GM23338 (cell line): ENCODE measurements around the gene C4orf54. TPM values are rescaled to one million over a fixed set of nuclear protein-coding genes. Genes with fewer than 3 reads are reported as not detected.

Experiments used
- ATAC-seq: fragments of 200-7000 bp; cut with Tn5 transposase; 3 replicates; pipeline ENCODE4 v1.9.1; 2020
- DNase-seq: peaks from one replicate; pipeline ENCODE4 v3.0.0-alpha.2; 2015; ENCODE audit warnings: low spot score
- H2AFZ ChIP-seq: fragments of 200-600 bp; sonication (generic); 2 replicates; pipeline ENCODE4 v1.8.0; 2016; ENCODE audit warnings: antibody characterized with exemption, mild to moderate bottlenecking, moderate library complexity
- H3F3A ChIP-seq: fragments of 200-600 bp; sonication (generic); replicated peaks from 2 replicates; pipeline ENCODE4 v1.8.0; 2017; ENCODE audit warnings: antibody characterized with exemption, mixed run types, low read depth
- H3K27ac ChIP-seq: fragments of 200-600 bp; sonication (generic); 2 replicates; pipeline ENCODE4 v1.6.1; 2016; ENCODE audit warnings: low read depth
- H3K27me3 ChIP-seq: fragments of 200-600 bp; sonication (generic); 2 replicates; pipeline ENCODE4 v1.8.0; 2016; ENCODE audit warnings: mild to moderate bottlenecking, mixed run types, moderate library complexity; ENCODE audit not compliant: insufficient read depth
- H3K36me3 ChIP-seq: fragments of 200-600 bp; sonication (generic); 2 replicates; pipeline ENCODE4 v1.8.0; 2016; ENCODE audit warnings: mild to moderate bottlenecking; ENCODE audit not compliant: insufficient read depth
- H3K4me1 ChIP-seq: fragments of 200-600 bp; sonication (generic); 2 replicates; pipeline ENCODE4 v1.8.0; 2016; ENCODE audit warnings: mild to moderate bottlenecking, moderate library complexity; ENCODE audit not compliant: insufficient read depth
- H3K4me2 ChIP-seq: fragments of 200-600 bp; sonication (generic); 2 replicates; pipeline ENCODE4 v1.7.1; 2017; ENCODE audit warnings: mixed run types
- H3K4me3 ChIP-seq: fragments of 200-600 bp; sonication (generic); 2 replicates; pipeline ENCODE4 v1.6.1; 2016; ENCODE audit warnings: mixed run types
- H3K79me2 ChIP-seq: fragments of 200-600 bp; sonication (generic); replicated peaks from 2 replicates; pipeline ENCODE4 v1.8.0; 2017; ENCODE audit warnings: mild to moderate bottlenecking; ENCODE audit not compliant: insufficient read depth
- H3K9me2 ChIP-seq: fragments of 200-600 bp; sonication (generic); 2 replicates; pipeline ENCODE4 v1.8.0; 2017; ENCODE audit not compliant: insufficient read depth
- H4K20me1 ChIP-seq: fragments of 200-600 bp; sonication (generic); replicated peaks from 2 replicates; pipeline ENCODE4 v1.8.0; 2017; ENCODE audit warnings: mild to moderate bottlenecking; ENCODE audit not compliant: insufficient read depth
- H3K27ac Mint-ChIP-seq: 2 replicates; pipeline ENCODE4 v1.8.0; 2020; ENCODE audit warnings: inconsistent platforms, mild to moderate bottlenecking, moderate library complexity, mixed read lengths
- H3K27me3 Mint-ChIP-seq: 3 replicates; pipeline ENCODE4 v1.8.0; 2022; ENCODE audit warnings: low read depth, mild to moderate bottlenecking, moderate library complexity, mixed read lengths, inconsistent platforms; ENCODE audit not compliant: insufficient read depth, poor library complexity
- H3K36me3 Mint-ChIP-seq: 3 replicates; pipeline ENCODE4 v1.8.0; 2021; ENCODE audit warnings: low read depth, mild to moderate bottlenecking, inconsistent platforms, moderate library complexity, mixed read lengths
- H3K4me1 Mint-ChIP-seq: 3 replicates; pipeline ENCODE4 v1.8.0; 2020; ENCODE audit warnings: mild to moderate bottlenecking, inconsistent platforms, mixed read lengths
- H3K4me3 Mint-ChIP-seq: 3 replicates; pipeline ENCODE4 v1.8.0; 2021; ENCODE audit warnings: moderate library complexity, mild to moderate bottlenecking, inconsistent platforms, mixed read lengths
- H3K9me3 Mint-ChIP-seq: 3 replicates; pipeline ENCODE4 v1.8.0; 2020; ENCODE audit warnings: moderate library complexity, mild to moderate bottlenecking, inconsistent platforms, mixed read lengths
- CREB1 ChIP-seq: fragments of 250-450 bp; sonication (Bioruptor Pico); IDR thresholded peaks from 2 replicates; pipeline ENCODE4 v1.5.0; 2020; ENCODE audit warnings: low read depth, mild to moderate bottlenecking, moderate library complexity
- CTCF ChIP-seq, 2 experiments: fragments of 200-600 bp in 1 of 2; sonication (generic) in 1 of 2; conservative IDR thresholded peaks; 2 replicates each; pipeline versions ENCODE4 v1.5.1 to v1.6.1; 2016 to 2017; ENCODE audit warnings: antibody characterized with exemption in 2 of 2, low read depth in 2 of 2, mild to moderate bottlenecking in 2 of 2, moderate library complexity in 1 of 2
- EZH2phosphoT487 ChIP-seq: fragments of 200-600 bp; sonication (generic); IDR thresholded peaks from one replicate; pipeline ENCODE4 v1.8.1; 2018; ENCODE audit warnings: antibody characterized with exemption; ENCODE audit not compliant: unreplicated experiment
- JUNB ChIP-seq: IDR thresholded peaks from one replicate; pipeline ENCODE4 v1.6.1; 2016; ENCODE audit warnings: antibody characterized with exemption; ENCODE audit not compliant: unreplicated experiment
- NANOG ChIP-seq: IDR thresholded peaks from 2 replicates; pipeline ENCODE4 v1.6.1; 2016; ENCODE audit warnings: antibody characterized with exemption, borderline replicate concordance
- POLR2AphosphoS5 ChIP-seq: IDR thresholded peaks from 2 replicates; pipeline ENCODE4 v1.6.1; 2016; ENCODE audit warnings: antibody characterized with exemption, low read depth
- STAT1 ChIP-seq: IDR thresholded peaks from one replicate; pipeline ENCODE4 v1.6.1; 2016; ENCODE audit warnings: antibody characterized with exemption; ENCODE audit not compliant: unreplicated experiment
- ZNF114 ChIP-seq: fragments of 250-450 bp; sonication (Bioruptor Pico); IDR thresholded peaks from 2 replicates; pipeline ENCODE4 v1.5.0; 2020; ENCODE audit warnings: mild to moderate bottlenecking, moderate library complexity
- ZNF331 ChIP-seq: fragments of 250-450 bp; sonication (Bioruptor Pico); IDR thresholded peaks from 2 replicates; pipeline ENCODE4 v1.5.0; 2020; ENCODE audit warnings: low read depth, mild to moderate bottlenecking, moderate library complexity
- polyA plus RNA-seq: library from polyadenylated mRNA; unstranded; fragments of >200 nt; fragmentation: Nextera tagmentation; extraction: Ambion mirVana; gene quantifications from 2 replicates; pipeline ENCODE4 v1.2.1, GENCODE V29; 2016
- total RNA-seq: library from RNA; depleted of rRNA; stranded (reverse); fragments of >200 nt; shearing (Covaris generic); gene quantifications from 2 replicates; pipeline ENCODE4 v1.2.3, GENCODE V29; 2014
- TF ChIP-seq, protein P1 (sequence below): IDR thresholded peaks from 2 replicates; pipeline ENCODE4 v1.6.1; 2016; ENCODE audit warnings: antibody characterized with exemption
- TF ChIP-seq, protein P2 (sequence below): fragments of 250-450 bp; sonication (Bioruptor Pico); IDR thresholded peaks from 2 replicates; pipeline ENCODE4 v1.5.0; 2020; ENCODE audit warnings: mild to moderate bottlenecking, moderate library complexity

Gene C4orf54
- total and polyA plus RNA-seq, 2 experiments from 2014 or later = 0.03 TPM; not detected in 1

DNA sequence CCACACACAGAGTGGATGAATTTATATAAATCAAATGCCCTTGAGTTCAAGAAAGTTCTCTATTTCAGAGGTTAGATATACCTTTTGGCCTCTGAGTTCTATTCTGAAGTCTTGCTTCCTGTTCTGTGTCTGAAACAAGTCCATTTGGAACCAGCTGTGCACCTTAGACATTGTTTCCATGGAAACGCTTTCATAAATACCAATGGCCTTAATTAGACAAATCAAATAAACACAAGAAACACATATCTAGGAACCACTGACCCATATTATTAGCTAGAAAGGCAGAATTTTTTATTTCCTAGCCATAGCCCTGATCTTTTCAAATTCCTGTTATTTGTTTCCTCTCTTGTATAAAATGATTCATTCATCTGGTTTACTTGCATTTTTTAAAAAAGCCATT is 8.4 kb upstream of the C4orf54 start:
- DNase-seq (no peak), ATAC-seq (no peak)
- no peaks in the 10 kb centered on the region for H3K36me3 Mint-ChIP-seq
- H4K20me1 ChIP-seq = no peaks in the 10 kb centered on the region
- H3F3A ChIP-seq = no peaks in the 10 kb centered on the region
- no peak overlapping the region for H3K4me3 Mint-ChIP-seq
- H3K27ac ChIP-seq = no peak overlapping the region
- no peak overlapping the region for H3K27ac Mint-ChIP-seq
- peaks cover 4% of the 10 kb centered on the region; the same call in 1 of the 3 replicates for H3K4me1 Mint-ChIP-seq
- no peaks in the 10 kb centered on the region; the same call in 1 of the 2 replicates for H3K9me2 ChIP-seq
- H3K27me3 ChIP-seq = no peaks in the 10 kb centered on the region
- H3K27me3 Mint-ChIP-seq = no peaks in the 10 kb centered on the region
- H3K4me1 ChIP-seq = no peaks in the 10 kb centered on the region
- no peaks in the 10 kb centered on the region for H3K79me2 ChIP-seq
- TF ChIP-seq EZH2phosphoT487 = no peak
- TF ChIP-seq CTCF (conservative IDR thresholded peaks at IDR 0.05; ENCODE audit: low read depth in 2 of 2) = no peak
- 0 out of 3 replicates have a peak, but pooled peaks cover 2% of the 10 kb centered on the region for H3K9me3 Mint-ChIP-seq
- H3K4me3 ChIP-seq = no peak overlapping the region
- no peaks in the 10 kb centered on the region for H3K36me3 ChIP-seq
- no peak overlapping the region for H3K4me2 ChIP-seq
- no peak overlapping the region for H2AFZ ChIP-seq

GRCh38 chr4:99664716-99665115 is 7.1 kb upstream of the C4orf54 start:
- H3F3A ChIP-seq = no peaks in the 10 kb centered on the region
- H3K4me3 ChIP-seq = no peak overlapping the region
- no peaks in the 10 kb centered on the region for H3K4me1 ChIP-seq
- no peak for ATAC-seq
- no peaks in the 10 kb centered on the region for H3K36me3 ChIP-seq
- DNase-seq = no peak
- Mint-ChIP-seq H3K27ac (no peak overlapping the region), H3K4me3 (no peak overlapping the region), H3K27me3 (no peaks in the 10 kb centered on the region), H3K4me1 (peaks cover 4% of the 10 kb centered on the region; the same call in 1 of the 3 replicates), H3K9me3 (no peaks in the 10 kb centered on the region), H3K36me3 (no peaks in the 10 kb centered on the region)
- peak overlapping the region; percentile 76; the same call in 1 of the 2 replicates for H2AFZ ChIP-seq
- H3K27ac ChIP-seq = no peak overlapping the region
- no peaks in the 10 kb centered on the region for H3K79me2 ChIP-seq
- H4K20me1 ChIP-seq = no peaks in the 10 kb centered on the region
- H3K4me2 ChIP-seq = no peak overlapping the region
- no peaks in the 10 kb centered on the region for H3K27me3 ChIP-seq
- no peaks in the 10 kb centered on the region; the same call in 1 of the 2 replicates for H3K9me2 ChIP-seq
- no peak for TF ChIP-seq ZNF114 (CRISPR knock-in tag)
- no peak for TF ChIP-seq STAT1
- no peak for TF ChIP-seq ZNF331 (CRISPR knock-in tag)
- TF ChIP-seq EZH2phosphoT487 = no peak
- TF ChIP-seq, protein P1, sequence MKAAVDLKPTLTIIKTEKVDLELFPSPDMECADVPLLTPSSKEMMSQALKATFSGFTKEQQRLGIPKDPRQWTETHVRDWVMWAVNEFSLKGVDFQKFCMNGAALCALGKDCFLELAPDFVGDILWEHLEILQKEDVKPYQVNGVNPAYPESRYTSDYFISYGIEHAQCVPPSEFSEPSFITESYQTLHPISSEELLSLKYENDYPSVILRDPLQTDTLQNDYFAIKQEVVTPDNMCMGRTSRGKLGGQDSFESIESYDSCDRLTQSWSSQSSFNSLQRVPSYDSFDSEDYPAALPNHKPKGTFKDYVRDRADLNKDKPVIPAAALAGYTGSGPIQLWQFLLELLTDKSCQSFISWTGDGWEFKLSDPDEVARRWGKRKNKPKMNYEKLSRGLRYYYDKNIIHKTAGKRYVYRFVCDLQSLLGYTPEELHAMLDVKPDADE = no peak
- TF ChIP-seq, protein P2, sequence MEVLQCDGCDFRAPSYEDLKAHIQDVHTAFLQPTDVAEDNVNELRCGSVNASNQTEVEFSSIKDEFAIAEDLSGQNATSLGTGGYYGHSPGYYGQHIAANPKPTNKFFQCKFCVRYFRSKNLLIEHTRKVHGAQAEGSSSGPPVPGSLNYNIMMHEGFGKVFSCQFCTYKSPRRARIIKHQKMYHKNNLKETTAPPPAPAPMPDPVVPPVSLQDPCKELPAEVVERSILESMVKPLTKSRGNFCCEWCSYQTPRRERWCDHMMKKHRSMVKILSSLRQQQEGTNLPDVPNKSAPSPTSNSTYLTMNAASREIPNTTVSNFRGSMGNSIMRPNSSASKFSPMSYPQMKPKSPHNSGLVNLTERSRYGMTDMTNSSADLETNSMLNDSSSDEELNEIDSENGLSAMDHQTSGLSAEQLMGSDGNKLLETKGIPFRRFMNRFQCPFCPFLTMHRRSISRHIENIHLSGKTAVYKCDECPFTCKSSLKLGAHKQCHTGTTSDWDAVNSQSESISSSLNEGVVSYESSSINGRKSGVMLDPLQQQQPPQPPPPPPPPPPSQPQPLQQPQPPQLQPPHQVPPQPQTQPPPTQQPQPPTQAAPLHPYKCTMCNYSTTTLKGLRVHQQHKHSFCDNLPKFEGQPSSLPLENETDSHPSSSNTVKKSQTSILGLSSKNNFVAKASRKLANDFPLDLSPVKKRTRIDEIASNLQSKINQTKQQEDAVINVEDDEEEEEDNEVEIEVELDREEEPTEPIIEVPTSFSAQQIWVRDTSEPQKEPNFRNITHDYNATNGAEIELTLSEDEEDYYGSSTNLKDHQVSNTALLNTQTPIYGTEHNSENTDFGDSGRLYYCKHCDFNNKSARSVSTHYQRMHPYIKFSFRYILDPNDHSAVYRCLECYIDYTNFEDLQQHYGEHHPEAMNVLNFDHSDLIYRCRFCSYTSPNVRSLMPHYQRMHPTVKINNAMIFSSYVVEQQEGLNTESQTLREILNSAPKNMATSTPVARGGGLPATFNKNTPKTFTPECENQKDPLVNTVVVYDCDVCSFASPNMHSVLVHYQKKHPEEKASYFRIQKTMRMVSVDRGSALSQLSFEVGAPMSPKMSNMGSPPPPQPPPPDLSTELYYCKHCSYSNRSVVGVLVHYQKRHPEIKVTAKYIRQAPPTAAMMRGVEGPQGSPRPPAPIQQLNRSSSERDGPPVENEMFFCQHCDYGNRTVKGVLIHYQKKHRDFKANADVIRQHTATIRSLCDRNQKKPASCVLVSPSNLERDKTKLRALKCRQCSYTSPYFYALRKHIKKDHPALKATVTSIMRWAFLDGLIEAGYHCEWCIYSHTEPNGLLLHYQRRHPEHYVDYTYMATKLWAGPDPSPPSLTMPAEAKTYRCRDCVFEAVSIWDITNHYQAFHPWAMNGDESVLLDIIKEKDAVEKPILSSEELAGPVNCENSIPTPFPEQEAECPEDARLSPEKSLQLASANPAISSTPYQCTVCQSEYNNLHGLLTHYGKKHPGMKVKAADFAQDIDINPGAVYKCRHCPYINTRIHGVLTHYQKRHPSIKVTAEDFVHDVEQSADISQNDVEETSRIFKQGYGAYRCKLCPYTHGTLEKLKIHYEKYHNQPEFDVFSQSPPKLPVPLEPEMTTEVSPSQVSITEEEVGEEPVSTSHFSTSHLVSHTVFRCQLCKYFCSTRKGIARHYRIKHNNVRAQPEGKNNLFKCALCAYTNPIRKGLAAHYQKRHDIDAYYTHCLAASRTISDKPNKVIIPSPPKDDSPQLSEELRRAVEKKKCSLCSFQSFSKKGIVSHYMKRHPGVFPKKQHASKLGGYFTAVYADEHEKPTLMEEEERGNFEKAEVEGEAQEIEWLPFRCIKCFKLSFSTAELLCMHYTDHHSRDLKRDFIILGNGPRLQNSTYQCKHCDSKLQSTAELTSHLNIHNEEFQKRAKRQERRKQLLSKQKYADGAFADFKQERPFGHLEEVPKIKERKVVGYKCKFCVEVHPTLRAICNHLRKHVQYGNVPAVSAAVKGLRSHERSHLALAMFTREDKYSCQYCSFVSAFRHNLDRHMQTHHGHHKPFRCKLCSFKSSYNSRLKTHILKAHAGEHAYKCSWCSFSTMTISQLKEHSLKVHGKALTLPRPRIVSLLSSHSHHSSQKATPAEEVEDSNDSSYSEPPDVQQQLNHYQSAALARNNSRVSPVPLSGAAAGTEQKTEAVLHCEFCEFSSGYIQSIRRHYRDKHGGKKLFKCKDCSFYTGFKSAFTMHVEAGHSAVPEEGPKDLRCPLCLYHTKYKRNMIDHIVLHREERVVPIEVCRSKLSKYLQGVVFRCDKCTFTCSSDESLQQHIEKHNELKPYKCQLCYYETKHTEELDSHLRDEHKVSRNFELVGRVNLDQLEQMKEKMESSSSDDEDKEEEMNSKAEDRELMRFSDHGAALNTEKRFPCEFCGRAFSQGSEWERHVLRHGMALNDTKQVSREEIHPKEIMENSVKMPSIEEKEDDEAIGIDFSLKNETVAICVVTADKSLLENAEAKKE (CRISPR knock-in tag) = no peak
- no peak for TF ChIP-seq CREB1 (CRISPR knock-in tag)
- TF ChIP-seq CTCF (conservative IDR thresholded peaks at IDR 0.05; ENCODE audit: low read depth in 2 of 2) = no peak
- no peak for TF ChIP-seq JUNB
- TF ChIP-seq NANOG = no peak
- no peak for TF ChIP-seq POLR2AphosphoS5
